AG04449 (cell line): Measurements from ENCODE around the gene NTRK3.

Experiments used
- CTCF ChIA-PET: fragments of 350-600 bp; formaldehyde crosslinking; extraction: SDS; loops from one replicate; lab custom pipeline; 2021; ENCODE audit warnings: antibody characterized with exemption; lab: Yijun Ruan, JAX
- POLR2A ChIA-PET: fragments of 400-600, 350-600 bp; formaldehyde crosslinking; extraction: SDS; loops from one replicate; lab custom pipeline; 2020; ENCODE audit warnings: antibody characterized with exemption, inconsistent platforms; lab: Yijun Ruan, JAX
- DNase-seq: peaks from one replicate; pipeline ENCODE4 v3.0.0-alpha.2; 2010; ENCODE audit warnings: low read depth, low spot score
- H3K4me3 ChIP-seq: 2 replicates; pipeline ENCODE4 v1.5.1; 2011; ENCODE audit warnings: low read depth, mild to moderate bottlenecking, control low read depth, low read length
- TF ChIP-seq, protein P1 (sequence below): IDR thresholded peaks from one replicate; pipeline ENCODE4 v1.5.1; 2011; ENCODE audit warnings: mild to moderate bottlenecking, moderate library complexity, low read length, control low read depth, inconsistent platforms; ENCODE audit not compliant: insufficient read depth; ENCODE audit errors: missing control alignments

NTRK3 gene

DNA sequence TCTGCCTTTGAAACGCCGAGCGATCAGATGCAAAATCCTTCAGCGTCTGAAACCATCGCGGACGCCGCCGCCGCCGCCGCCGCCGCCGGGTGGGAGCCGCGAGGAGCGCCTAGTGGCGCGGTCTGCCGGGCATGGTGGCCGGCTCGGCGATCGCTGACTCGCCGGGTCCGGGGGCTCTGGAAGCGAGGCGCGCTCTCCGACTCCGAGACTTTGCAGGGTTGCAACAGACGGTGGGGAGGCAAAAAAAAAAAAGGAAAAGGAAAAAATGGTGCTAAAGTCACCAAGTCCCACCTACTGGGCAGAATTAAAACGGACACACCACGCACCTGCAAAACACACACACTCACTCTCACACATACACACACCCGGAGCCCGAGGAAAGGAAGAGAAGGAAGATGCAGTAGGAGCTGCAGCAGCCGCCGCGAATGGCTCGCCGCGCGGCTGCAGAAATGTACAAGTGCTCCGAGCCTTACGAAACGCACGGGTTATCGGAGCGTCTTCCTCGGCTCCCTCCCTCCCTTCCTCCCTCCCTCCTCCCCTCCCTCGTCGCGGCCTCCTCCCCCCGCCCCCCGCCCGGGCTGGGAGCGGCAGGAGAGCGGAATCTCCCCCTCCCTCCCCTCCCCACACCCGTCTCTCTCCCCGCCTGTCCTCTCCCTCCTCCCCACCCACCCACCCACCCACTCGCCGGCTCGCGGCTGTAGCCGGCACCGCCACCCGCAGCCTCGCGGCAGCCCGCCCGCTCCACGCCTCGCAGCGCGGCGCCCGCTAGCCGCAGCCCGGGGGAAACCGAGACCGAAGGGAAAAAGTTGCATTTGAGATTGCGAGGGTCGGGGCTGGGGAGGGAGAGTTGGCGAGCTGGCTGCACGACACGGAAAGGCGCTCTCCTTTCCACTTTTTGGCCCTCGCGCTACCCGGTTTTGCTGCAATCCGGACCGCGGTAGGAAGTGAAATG, at the start of gene NTRK3:
TSS of gene NTRK3 (minus strand) at position 461 of the 952 bp plus-strand sequence. CDS start 586 bp downstream, outside the sequence.
- TF ChIP-seq, protein P1, sequence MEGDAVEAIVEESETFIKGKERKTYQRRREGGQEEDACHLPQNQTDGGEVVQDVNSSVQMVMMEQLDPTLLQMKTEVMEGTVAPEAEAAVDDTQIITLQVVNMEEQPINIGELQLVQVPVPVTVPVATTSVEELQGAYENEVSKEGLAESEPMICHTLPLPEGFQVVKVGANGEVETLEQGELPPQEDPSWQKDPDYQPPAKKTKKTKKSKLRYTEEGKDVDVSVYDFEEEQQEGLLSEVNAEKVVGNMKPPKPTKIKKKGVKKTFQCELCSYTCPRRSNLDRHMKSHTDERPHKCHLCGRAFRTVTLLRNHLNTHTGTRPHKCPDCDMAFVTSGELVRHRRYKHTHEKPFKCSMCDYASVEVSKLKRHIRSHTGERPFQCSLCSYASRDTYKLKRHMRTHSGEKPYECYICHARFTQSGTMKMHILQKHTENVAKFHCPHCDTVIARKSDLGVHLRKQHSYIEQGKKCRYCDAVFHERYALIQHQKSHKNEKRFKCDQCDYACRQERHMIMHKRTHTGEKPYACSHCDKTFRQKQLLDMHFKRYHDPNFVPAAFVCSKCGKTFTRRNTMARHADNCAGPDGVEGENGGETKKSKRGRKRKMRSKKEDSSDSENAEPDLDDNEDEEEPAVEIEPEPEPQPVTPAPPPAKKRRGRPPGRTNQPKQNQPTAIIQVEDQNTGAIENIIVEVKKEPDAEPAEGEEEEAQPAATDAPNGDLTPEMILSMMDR, result no peak
- DNase-seq, result no peak
- POLR2A ChIA-PET, result no interaction called here
- peak within 1 kb of the TSS; percentile 51 for H3K4me3 ChIP-seq
- CTCF ChIA-PET, result interaction anchor here (0.7 to 18.3 kb wide), 4 partner anchors 10 to 191 kb away, joined by 3 to 407 read pairs (median 17); no protein-coding TSS in a partner anchor

GRCh38 chr15:88303395-88303794, 46.9 kb upstream of the NTRK3 start:
- CTCF ChIA-PET, result interaction anchor here (1.4 to 1.8 kb wide), 2 partner anchors 28 to 147 kb away, joined by 5 to 6 read pairs; no protein-coding TSS in a partner anchor
- no peak overlapping the region for H3K4me3 ChIP-seq
- DNase-seq, result no peak
- TF ChIP-seq, protein P1, result no peak
- POLR2A ChIA-PET, result no interaction called here

- ChIA-PET CTCF (interaction anchor here (1.2 to 1.8 kb wide), 3 partner anchors 11 to 151 kb away, joined by 3 to 6 read pairs (median 4); no protein-coding TSS in a partner anchor), POLR2A (no interaction called here)
- DNase-seq, result no peak
- H3K4me3 ChIP-seq, result no peak overlapping the region
- TF ChIP-seq, protein P1, result no peak
These were observed 45.8 kb upstream of the NTRK3 start for GRCh38 chr15:88302373-88302772.

GRCh38 chr15:88301311-88301710, 44.8 kb upstream of the NTRK3 start:
- TF ChIP-seq, protein P1, result no peak
- CTCF ChIA-PET, result interaction anchor here (1.5 to 2.2 kb wide), 3 partner anchors 26 to 152 kb away, joined by 4 to 8 read pairs (median 6); no protein-coding TSS in a partner anchor
- POLR2A ChIA-PET, result no interaction called here
- no peak for DNase-seq
- no peak overlapping the region for H3K4me3 ChIP-seq

DNA sequence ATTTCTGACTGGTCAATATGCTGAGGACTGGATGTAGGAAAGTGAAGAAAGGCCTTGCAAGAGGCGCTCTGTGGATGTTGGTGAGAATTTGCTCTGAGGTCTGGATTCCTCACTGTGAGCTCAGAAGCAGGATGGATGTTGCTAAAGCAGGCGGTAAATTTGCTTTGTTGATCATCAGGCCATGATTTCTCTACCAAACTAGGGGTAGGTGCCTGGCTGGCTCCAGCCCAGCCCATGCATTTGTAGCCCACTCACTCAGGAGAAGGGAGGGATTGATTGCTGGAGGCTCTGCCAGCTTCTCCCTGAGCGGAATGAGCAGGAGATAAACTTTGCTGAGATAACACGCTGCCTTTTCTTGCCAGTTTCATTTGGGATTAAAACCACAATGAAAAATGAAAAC, 44.3 kb upstream of the NTRK3 start:
- TF ChIP-seq, protein P1, result no peak
- CTCF ChIA-PET, result interaction anchor here (1.1 to 2.2 kb wide), 3 partner anchors 12 to 153 kb away, joined by 3 to 8 read pairs (median 4); no protein-coding TSS in a partner anchor
- no peak for DNase-seq
- H3K4me3 ChIP-seq, result no peak overlapping the region
- POLR2A ChIA-PET, result no interaction called here

DNA sequence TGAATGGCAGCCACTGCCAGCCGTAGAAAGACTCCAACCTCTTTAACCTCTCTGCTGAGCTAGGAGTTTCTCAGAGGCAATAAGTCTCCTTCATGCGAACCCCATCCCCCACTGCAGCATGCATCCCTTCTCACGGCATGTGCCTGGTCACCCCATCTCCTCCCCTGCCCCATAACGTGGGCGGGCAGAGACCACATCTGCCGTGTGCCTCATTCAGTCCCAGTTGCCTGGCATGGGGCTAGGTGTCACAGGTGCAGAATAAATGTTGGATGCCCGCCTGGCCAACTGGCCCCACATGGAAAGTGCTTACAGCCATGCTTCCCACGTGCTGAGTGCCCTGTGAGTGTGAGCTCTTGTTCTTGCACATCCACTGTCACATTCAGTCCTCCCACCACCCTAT, 43.5 kb upstream of the NTRK3 start:
- DNase-seq, result no peak
- CTCF ChIA-PET, result interaction anchor here (0.9 to 2.2 kb wide), 5 partner anchors 10 to 60 kb away, joined by 3 to 8 read pairs (median 3); no protein-coding TSS in a partner anchor
- TF ChIP-seq, protein P1, result no peak
- POLR2A ChIA-PET, result no interaction called here
- no peak overlapping the region for H3K4me3 ChIP-seq
